ENCODE measurements around the gene MAEA. TPM values are rescaled to one million over a fixed set of nuclear protein-coding genes. Genes with fewer than 3 reads are reported as not detected.

MAEA gene
- total and polyA plus RNA-seq, 2 of the 8 experiments (the other 6 are each of a cell fraction or from before 2014, with no cell fraction given): 75.8 to 133 TPM

DNA sequence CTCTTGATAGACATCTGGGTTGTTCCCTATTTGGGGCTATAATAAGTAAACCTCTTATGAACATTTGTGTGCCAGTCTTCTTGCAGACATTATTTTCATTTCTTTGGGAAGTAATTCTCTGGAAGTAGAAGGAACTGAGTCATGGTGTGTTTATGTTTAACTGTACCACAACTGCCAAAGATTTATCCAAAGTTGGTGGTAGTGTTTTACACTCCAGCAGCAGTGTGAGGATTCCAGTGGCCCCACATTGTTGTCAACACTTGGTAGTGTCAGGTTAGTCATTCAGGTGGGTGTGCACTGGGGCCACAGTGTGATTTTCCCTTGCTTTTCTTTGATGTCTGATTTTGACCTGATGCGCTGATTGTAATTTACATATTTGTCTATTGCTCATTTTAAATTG is 52.3 kb downstream of the MAEA start:
- Histone ChIP-seq H2BK5ac (ENCODE audit: low read depth, low read length) (no peak overlapping the region), H2BK15ac (ENCODE audit: low read length) (no peak overlapping the region), H3K18ac (ENCODE audit: extremely low read depth, low read length) (no peak overlapping the region), H3K36me3 (ENCODE audit: control insufficient read depth in 2 of 4, insufficient read depth in 4 of 4, low read length in 3 of 4) (peaks cover 10 to 41% (median 32%) of the 10 kb centered on the region in 4 experiments), H2AK5ac (ENCODE audit: low read depth, low read length) (no peak overlapping the region), H3K23ac (ENCODE audit: insufficient read length) (no peak overlapping the region), H3K9me3 (ENCODE audit: insufficient read depth in 2 of 2, low read depth in 1 of 2, low read length in 1 of 2) (no peaks in the 10 kb centered on the region), H2AFZ (ENCODE audit: low read length) (no peak overlapping the region), H3K79me1 (ENCODE audit: low read depth, low read length) (no peaks in the 10 kb centered on the region), H4K8ac (ENCODE audit: extremely low read depth, insufficient read depth, low read length) (no peak overlapping the region), H2BK12ac (ENCODE audit: low read depth, low read length) (no peak overlapping the region), H3K4me1 (replicated peaks in 1 of 4; ENCODE audit: control insufficient read depth in 3 of 4, insufficient read depth in 4 of 4, low read length in 3 of 4) (no peaks in the 10 kb centered on the region; a peak in 1 of 7 replicates), H4K91ac (replicated peaks; ENCODE audit: insufficient read length, low read length) (no peak overlapping the region), H3K4me3 (ENCODE audit: extremely low read depth in 1 of 4, insufficient read depth in 2 of 4, low read depth in 3 of 4, low read length in 4 of 4) (no peak overlapping the region), H3K23me2 (ENCODE audit: low read depth, low read length) (peaks cover 5% of the 10 kb centered on the region), H3K9ac (replicated peaks in 1 of 4; ENCODE audit: extremely low read depth in 1 of 4, low read depth in 3 of 4, low read length in 3 of 4) (no peak overlapping the region), H3K79me2 (ENCODE audit: control insufficient read depth in 1 of 2, insufficient read depth in 2 of 2, low read length in 2 of 2) (peaks cover 0 to 4% of the 10 kb centered on the region in 2 experiments; a peak in 1 of 4 replicates), H3K14ac (ENCODE audit: insufficient read length) (no peak overlapping the region), H2BK20ac (ENCODE audit: low read length) (no peak overlapping the region), H3K4me2 (ENCODE audit: insufficient read depth in 1 of 2, low read depth in 2 of 2, low read length in 2 of 2) (no peak overlapping the region), H3K27me3 (replicated peaks in 1 of 4; ENCODE audit: control insufficient read depth in 3 of 4, extremely low read depth in 1 of 4, insufficient read depth in 3 of 4, low read length in 3 of 4) (no peaks in the 10 kb centered on the region), H4K5ac (ENCODE audit: insufficient read length, low read depth, low read length) (no peak overlapping the region), H3K4ac (replicated peaks; ENCODE audit: insufficient read length, low read depth, low read length) (no peak overlapping the region), H2BK120ac (replicated peaks; ENCODE audit: low read depth, low read length) (no peak overlapping the region), H3K27ac (ENCODE audit: low read depth, low read length) (no peak overlapping the region), H4K20me1 (replicated peaks in 1 of 2; ENCODE audit: control insufficient read depth in 1 of 2, insufficient read depth in 2 of 2, low read length in 2 of 2) (peaks cover 5 to 9% of the 10 kb centered on the region in 2 experiments), H3K56ac (replicated peaks; ENCODE audit: insufficient read length, low read depth, low read length) (no peak overlapping the region)
- 87% methylated on average over 1 of the region's 1 CpG; no CpG with 5 or more reads in 1 of the 2 experiments for WGBS, 2 experiments (ENCODE audit: extremely low coverage in 1 of 2, insufficient coverage in 1 of 2, insufficient read length in 1 of 2, insufficient replicate concordance in 2 of 2, low coverage in 1 of 2, low lambda C conversion rate in 2 of 2, missing lambda C conversion rate in 1 of 2)
- ChIA-PET CTCF (ENCODE audit: partially characterized antibody) (no interaction called here), POLR2A (ENCODE audit: partially characterized antibody) (no interaction called here)
- FAIRE-seq (no peak), DNase-seq (ENCODE audit: low read depth in 1 of 2, low spot score in 2 of 2) (no peak)
- TF ChIP-seq CHD2 (IDR thresholded peaks at IDR 0.05; ENCODE audit: low read length) (no peak), PHF8 (conservative IDR thresholded peaks at IDR 0.05; ENCODE audit: low read depth, low read length) (no peak), TAF7 (optimal IDR thresholded peaks at IDR 0.05; ENCODE audit: borderline replicate concordance, low read depth, low read length) (no peak), GABPA (IDR thresholded peaks at IDR 0.05; ENCODE audit: borderline replicate concordance, insufficient read depth, low read length) (no peak), JUND (IDR thresholded peaks at IDR 0.05; ENCODE audit: low read length) (no peak), EGR1 (IDR thresholded peaks at IDR 0.05; ENCODE audit: borderline replicate concordance, low read depth, low read length) (no peak), SRF (IDR thresholded peaks at IDR 0.05; ENCODE audit: low read depth, low read length) (no peak), BACH1 (IDR thresholded peaks at IDR 0.05; ENCODE audit: low read length) (no peak), RFX5 (IDR thresholded peaks at IDR 0.05; ENCODE audit: borderline replicate concordance, low read depth, low read length) (no peak), MAFK (IDR thresholded peaks at IDR 0.05; ENCODE audit: low read depth, low read length) (no peak)
- TF ChIP-seq, protein P1, sequence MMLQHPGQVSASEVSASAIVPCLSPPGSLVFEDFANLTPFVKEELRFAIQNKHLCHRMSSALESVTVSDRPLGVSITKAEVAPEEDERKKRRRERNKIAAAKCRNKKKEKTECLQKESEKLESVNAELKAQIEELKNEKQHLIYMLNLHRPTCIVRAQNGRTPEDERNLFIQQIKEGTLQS (IDR thresholded peaks at IDR 0.05; ENCODE audit: insufficient read depth, low read depth, low read length): no peak
- TF ChIP-seq, protein P2, sequence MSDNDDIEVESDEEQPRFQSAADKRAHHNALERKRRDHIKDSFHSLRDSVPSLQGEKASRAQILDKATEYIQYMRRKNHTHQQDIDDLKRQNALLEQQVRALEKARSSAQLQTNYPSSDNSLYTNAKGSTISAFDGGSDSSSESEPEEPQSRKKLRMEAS (IDR thresholded peaks at IDR 0.05): no peak

Data from H1 (cell line).